K562 (cell line): ENCODE measurements around the gene SRF. TPM values are rescaled to one million over a fixed set of nuclear protein-coding genes. Genes with fewer than 3 reads are reported as not detected.

Source experiments
- ARHGAP35 ChIP-seq: fragments of 450-650 bp; IDR thresholded peaks from 2 replicates; pipeline ENCODE4 v1.6.1; 2018; ENCODE audit not compliant: partially characterized antibody
- ARID1B ChIP-seq: fragments of 450-650 bp; IDR thresholded peaks from 2 replicates; pipeline ENCODE4 v1.6.1; 2016; ENCODE audit warnings: antibody characterized with exemption, mild to moderate bottlenecking, inconsistent platforms
- BHLHE40 ChIP-seq: IDR thresholded peaks from 2 replicates; pipeline ENCODE4 v1.6.1; 2011; ENCODE audit warnings: low read length, improper control_type of control experiment
- CHD4 ChIP-seq: fragments of 200-600 bp; sonication (generic); IDR thresholded peaks from 3 replicates; pipeline ENCODE4 v1.6.1; 2012; ENCODE audit warnings: low read depth, mild to moderate bottlenecking, mixed read lengths, low read length, inconsistent platforms; ENCODE audit not compliant: insufficient read depth, insufficient replicate concordance, poor library complexity, severe bottlenecking
- COPS2 ChIP-seq: fragments of 450-650 bp; conservative IDR thresholded peaks from 2 replicates; pipeline ENCODE4 v1.6.1; 2016; ENCODE audit warnings: mild to moderate bottlenecking, moderate library complexity
- ELF1 ChIP-seq: fragments of 200-800 bp; sonication (Bioruptor generic); IDR thresholded peaks from 2 replicates; pipeline ENCODE4 v1.6.1; 2016; ENCODE audit warnings: missing genetic modification characterization, missing compliant biosample characterization
- EWSR1 ChIP-seq: fragments of 450-650 bp; IDR thresholded peaks from 2 replicates; pipeline ENCODE4 v1.6.1; 2018; ENCODE audit warnings: borderline replicate concordance, mild to moderate bottlenecking, low read depth, moderate library complexity; ENCODE audit not compliant: partially characterized antibody
- JUN ChIP-seq, 2 experiments: sonication (generic) in 1 of 2; formaldehyde crosslinking in 1 of 2; IDR thresholded peaks; 2 replicates each; pipeline versions ENCODE4 v1.6.1 to v1.8.0; 2012 to 2022; ENCODE audit warnings: borderline replicate concordance in 2 of 2, mild to moderate bottlenecking in 2 of 2, improper control_type of control experiment in 1 of 2, low read depth in 1 of 2, low read length in 1 of 2, missing genetic modification reagents in 1 of 2
- LEF1 ChIP-seq: fragments of 450-650 bp; IDR thresholded peaks from 2 replicates; pipeline ENCODE4 v1.6.1; 2016; ENCODE audit warnings: mild to moderate bottlenecking
- NFYB ChIP-seq: IDR thresholded peaks from 2 replicates; pipeline ENCODE4 v1.6.1; 2011; ENCODE audit warnings: mild to moderate bottlenecking, moderate library complexity; ENCODE audit not compliant: insufficient read length; ENCODE audit errors: extremely low read depth
- NUFIP1 ChIP-seq: fragments of 450-650 bp; IDR thresholded peaks from 2 replicates; pipeline ENCODE4 v1.6.1; 2018; ENCODE audit not compliant: partially characterized antibody
- TEAD1 ChIP-seq, 2 experiments: fragments of 450-650 bp in 1 of 2; sonication (generic) in 1 of 2; formaldehyde crosslinking; IDR thresholded peaks; 2 replicates each; pipeline versions ENCODE4 v1.4.0 to v1.8.0; 2020 to 2022; ENCODE audit warnings: mild to moderate bottlenecking in 2 of 2, missing genetic modification reagents in 1 of 2
- TGIF2 ChIP-seq: sonication (generic); formaldehyde crosslinking; IDR thresholded peaks from 2 replicates; pipeline ENCODE4 v1.8.1; 2022; ENCODE audit warnings: mild to moderate bottlenecking, missing genetic modification reagents, moderate library complexity
- ZNF175 ChIP-seq: fragments of 200-800 bp; sonication (Bioruptor generic); IDR thresholded peaks from 2 replicates; pipeline ENCODE4 v1.6.1; 2016; ENCODE audit warnings: low read depth, mild to moderate bottlenecking, missing genetic modification characterization, missing compliant biosample characterization
- ZNF77 ChIP-seq: fragments of 250-450 bp; sonication (Bioruptor Pico); IDR thresholded peaks from 2 replicates; pipeline ENCODE4 v1.5.0; 2020
- ZNF830 ChIP-seq: fragments of 250-450 bp; sonication (Bioruptor Pico); IDR thresholded peaks from 2 replicates; pipeline ENCODE4 v1.5.0; 2021; ENCODE audit warnings: mild to moderate bottlenecking
- ZSCAN29 ChIP-seq: fragments of 450-650 bp; IDR thresholded peaks from 2 replicates; pipeline ENCODE4 v1.6.1; 2017
- polyA plus RNA-seq, 8 experiments: library from polyadenylated mRNA; depleted of rRNA in 4 of 8; stranded (reverse) in 5 of 8; unstranded in 3 of 8; fragments of >200 nt; fragmentation: Nextera tagmentation in 2 of 8; fragmentation: Illumina TruSeq in 1 of 8; extraction: Ambion mirVana in 2 of 8; extraction: Trizol in 1 of 8; gene quantifications; 2 replicates each; pipeline versions ENCODE4 v1.2.1 to v1.2.3, GENCODE V29; 2011 to 2014; ENCODE audit warnings: inconsistent platforms in 1 of 8, missing spikeins in 1 of 8
- total RNA-seq, 7 experiments: library from RNA; depleted of rRNA in 6 of 7; stranded (reverse); fragments of >200 nt in 6 of 7; fragmentation: Illumina TruSeq in 2 of 7; extraction: Trizol in 2 of 7; gene quantifications; 2 replicates each; pipeline versions ENCODE4 v1.2.1 to v1.2.3, GENCODE V29; 2011 to 2021; ENCODE audit warnings: low replicate concordance in 1 of 7
- TF ChIP-seq, protein P1 (sequence below): fragments of 200-800 bp; sonication (Bioruptor generic); IDR thresholded peaks from 2 replicates; pipeline ENCODE4 v1.6.1; 2016; ENCODE audit warnings: missing genetic modification characterization, missing compliant biosample characterization
- TF ChIP-seq, protein P2 (sequence below), 2 experiments: fragments of 450-650 bp in 1 of 2; IDR thresholded peaks; 2 replicates each; pipeline ENCODE4 v1.6.1; 2011 to 2017; ENCODE audit warnings: low read depth in 2 of 2, antibody characterized with exemption in 1 of 2, borderline replicate concordance in 1 of 2, low read length in 1 of 2, mild to moderate bottlenecking in 1 of 2, mixed read lengths in 1 of 2; ENCODE audit not compliant: control insufficient read depth in 1 of 2

Gene SRF
- total and polyA plus RNA-seq, 9 of the 15 experiments (the other 6 are each of a cell fraction or from before 2014, with no cell fraction given): 2.5 to 37.0 (median 24.6) TPM

DNA sequence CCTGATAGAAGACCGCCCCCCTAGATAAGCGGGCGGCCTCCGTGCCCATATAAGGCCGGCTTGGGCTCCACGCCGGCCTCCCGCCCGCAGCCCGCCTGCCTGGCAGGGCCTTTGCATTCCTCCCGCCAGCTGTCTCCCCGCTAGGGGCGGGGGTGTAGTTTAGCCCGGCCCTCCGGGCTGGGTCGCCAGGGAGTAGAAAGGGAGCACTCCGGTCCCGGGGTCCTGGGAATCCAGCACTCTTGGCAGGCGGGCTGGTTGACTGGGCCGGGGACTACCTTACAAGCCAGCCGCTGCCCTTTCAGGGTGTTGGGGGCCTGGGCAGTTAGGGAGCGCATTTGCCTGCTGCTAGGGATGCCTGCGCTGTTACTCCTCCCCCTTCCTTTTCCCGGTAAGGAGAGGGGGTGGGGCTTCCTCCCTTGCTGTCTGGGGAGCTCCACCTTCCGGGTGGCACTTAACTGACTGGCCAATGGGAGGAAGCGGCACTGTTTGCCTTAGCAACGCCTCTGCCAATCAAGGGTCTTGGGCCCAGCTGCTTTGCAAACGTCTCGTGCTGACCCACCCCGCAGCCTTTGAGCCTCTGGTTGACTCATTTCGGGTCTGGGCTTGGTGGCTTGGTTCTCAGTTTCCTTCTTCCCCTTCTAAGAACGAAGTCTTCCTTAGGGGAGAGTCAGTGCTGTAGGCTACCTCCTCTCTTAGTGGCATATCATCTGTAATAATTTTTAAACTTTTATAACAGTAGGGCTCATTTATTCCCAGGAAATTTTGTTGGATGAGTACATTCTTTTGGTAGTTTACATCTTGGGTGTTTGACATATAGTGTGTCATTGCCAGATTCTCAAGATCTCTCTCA is 3.4 kb downstream of the SRF start (continued):
- TF ChIP-seq ARID1B: 0 out of 2 replicates have a peak, but pooled peaks have one; percentile 8
- TF ChIP-seq LEF1: peak; percentile 72; the same call in 1 of the 2 replicates
- TF ChIP-seq ZNF830 (CRISPR knock-in tag): no peak
- no peak for TF ChIP-seq CHD4
- no peak for TF ChIP-seq TGIF2 (CRISPR knock-in tag)
- no peak for TF ChIP-seq EWSR1
- peak; percentile 87; the same call in 1 of the 2 replicates for TF ChIP-seq JUN (IDR thresholded peaks at IDR 0.05; ENCODE audit: borderline replicate concordance, low read depth, low read length)
- TF ChIP-seq JUN (CRISPR knock-in tag; IDR thresholded peaks at IDR 0.05; ENCODE audit: borderline replicate concordance): no peak
- no peak for TF ChIP-seq ARHGAP35
- TF ChIP-seq BHLHE40: peak; percentile 100
- TF ChIP-seq, protein P1, sequence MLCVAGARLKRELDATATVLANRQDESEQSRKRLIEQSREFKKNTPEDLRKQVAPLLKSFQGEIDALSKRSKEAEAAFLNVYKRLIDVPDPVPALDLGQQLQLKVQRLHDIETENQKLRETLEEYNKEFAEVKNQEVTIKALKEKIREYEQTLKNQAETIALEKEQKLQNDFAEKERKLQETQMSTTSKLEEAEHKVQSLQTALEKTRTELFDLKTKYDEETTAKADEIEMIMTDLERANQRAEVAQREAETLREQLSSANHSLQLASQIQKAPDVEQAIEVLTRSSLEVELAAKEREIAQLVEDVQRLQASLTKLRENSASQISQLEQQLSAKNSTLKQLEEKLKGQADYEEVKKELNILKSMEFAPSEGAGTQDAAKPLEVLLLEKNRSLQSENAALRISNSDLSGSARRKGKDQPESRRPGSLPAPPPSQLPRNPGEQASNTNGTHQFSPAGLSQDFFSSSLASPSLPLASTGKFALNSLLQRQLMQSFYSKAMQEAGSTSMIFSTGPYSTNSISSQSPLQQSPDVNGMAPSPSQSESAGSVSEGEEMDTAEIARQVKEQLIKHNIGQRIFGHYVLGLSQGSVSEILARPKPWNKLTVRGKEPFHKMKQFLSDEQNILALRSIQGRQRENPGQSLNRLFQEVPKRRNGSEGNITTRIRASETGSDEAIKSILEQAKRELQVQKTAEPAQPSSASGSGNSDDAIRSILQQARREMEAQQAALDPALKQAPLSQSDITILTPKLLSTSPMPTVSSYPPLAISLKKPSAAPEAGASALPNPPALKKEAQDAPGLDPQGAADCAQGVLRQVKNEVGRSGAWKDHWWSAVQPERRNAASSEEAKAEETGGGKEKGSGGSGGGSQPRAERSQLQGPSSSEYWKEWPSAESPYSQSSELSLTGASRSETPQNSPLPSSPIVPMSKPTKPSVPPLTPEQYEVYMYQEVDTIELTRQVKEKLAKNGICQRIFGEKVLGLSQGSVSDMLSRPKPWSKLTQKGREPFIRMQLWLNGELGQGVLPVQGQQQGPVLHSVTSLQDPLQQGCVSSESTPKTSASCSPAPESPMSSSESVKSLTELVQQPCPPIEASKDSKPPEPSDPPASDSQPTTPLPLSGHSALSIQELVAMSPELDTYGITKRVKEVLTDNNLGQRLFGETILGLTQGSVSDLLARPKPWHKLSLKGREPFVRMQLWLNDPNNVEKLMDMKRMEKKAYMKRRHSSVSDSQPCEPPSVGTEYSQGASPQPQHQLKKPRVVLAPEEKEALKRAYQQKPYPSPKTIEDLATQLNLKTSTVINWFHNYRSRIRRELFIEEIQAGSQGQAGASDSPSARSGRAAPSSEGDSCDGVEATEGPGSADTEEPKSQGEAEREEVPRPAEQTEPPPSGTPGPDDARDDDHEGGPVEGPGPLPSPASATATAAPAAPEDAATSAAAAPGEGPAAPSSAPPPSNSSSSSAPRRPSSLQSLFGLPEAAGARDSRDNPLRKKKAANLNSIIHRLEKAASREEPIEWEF (CRISPR knock-in tag): no peak
- TF ChIP-seq COPS2: no peak
- TF ChIP-seq, protein P2, sequence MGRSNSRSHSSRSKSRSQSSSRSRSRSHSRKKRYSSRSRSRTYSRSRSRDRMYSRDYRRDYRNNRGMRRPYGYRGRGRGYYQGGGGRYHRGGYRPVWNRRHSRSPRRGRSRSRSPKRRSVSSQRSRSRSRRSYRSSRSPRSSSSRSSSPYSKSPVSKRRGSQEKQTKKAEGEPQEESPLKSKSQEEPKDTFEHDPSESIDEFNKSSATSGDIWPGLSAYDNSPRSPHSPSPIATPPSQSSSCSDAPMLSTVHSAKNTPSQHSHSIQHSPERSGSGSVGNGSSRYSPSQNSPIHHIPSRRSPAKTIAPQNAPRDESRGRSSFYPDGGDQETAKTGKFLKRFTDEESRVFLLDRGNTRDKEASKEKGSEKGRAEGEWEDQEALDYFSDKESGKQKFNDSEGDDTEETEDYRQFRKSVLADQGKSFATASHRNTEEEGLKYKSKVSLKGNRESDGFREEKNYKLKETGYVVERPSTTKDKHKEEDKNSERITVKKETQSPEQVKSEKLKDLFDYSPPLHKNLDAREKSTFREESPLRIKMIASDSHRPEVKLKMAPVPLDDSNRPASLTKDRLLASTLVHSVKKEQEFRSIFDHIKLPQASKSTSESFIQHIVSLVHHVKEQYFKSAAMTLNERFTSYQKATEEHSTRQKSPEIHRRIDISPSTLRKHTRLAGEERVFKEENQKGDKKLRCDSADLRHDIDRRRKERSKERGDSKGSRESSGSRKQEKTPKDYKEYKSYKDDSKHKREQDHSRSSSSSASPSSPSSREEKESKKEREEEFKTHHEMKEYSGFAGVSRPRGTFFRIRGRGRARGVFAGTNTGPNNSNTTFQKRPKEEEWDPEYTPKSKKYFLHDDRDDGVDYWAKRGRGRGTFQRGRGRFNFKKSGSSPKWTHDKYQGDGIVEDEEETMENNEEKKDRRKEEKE (IDR thresholded peaks at IDR 0.05; ENCODE audit: borderline replicate concordance in 1 of 2, control insufficient read depth in 1 of 2, low read depth in 2 of 2, low read length in 1 of 2): no peak
- TF ChIP-seq NUFIP1: no peak
- peak; percentile 70 to 93; a peak in 3 of 4 replicates for TF ChIP-seq TEAD1 (CRISPR knock-in tag; IDR thresholded peaks at IDR 0.05)
- peak; percentile 84 for TF ChIP-seq ELF1 (tag)
- no peak for TF ChIP-seq ZNF175 (CRISPR knock-in tag)
- no peak for TF ChIP-seq ZNF77 (CRISPR knock-in tag)
- no peak for TF ChIP-seq ZSCAN29
- TF ChIP-seq NFYB: peak; percentile 100
